Right ventricle myocardium inferior (tissue), 1 donor: Measurements from ENCODE around the gene ZNF98. TPM values are rescaled to one million over a fixed set of nuclear protein-coding genes. Genes with fewer than 3 reads are reported as not detected.

Experiments used
- ATAC-seq: fragments of 200-7000 bp; cut with Tn5 transposase; one replicate; pipeline ENCODE4 v1.9.1; 2020; ENCODE audit warnings: mild to moderate bottlenecking, moderate library complexity
- DNase-seq: peaks from one replicate; pipeline ENCODE4 v3.0.0; 2021; ENCODE audit errors: missing footprints
- intact Hi-C: fragments of 100-400 bp; cut with DNase I; formaldehyde crosslinking; loops from one replicate; pipeline ENCODE4 v1.11.0; 2022
- long read RNA-seq: library from polyadenylated mRNA; unstranded; transcript quantifications from one replicate; pipeline ENCODE4 v2.0.0, GENCODE V29; 2021
- total RNA-seq: library from RNA; stranded (reverse); fragmentation: NEBNext Ultra II Directional; extraction: Animal tissue kit (Norgen Biotek cat#: 25700); gene quantifications from one replicate; pipeline ENCODE4 v1.2.1, GENCODE V29; 2021
- donor health status: DM: no; HTN: yes; CAD: no; lungs with severe emphysema.

Gene ZNF98
- total RNA-seq, result not detected
- long read RNA-seq, result 0 reads

DNA sequence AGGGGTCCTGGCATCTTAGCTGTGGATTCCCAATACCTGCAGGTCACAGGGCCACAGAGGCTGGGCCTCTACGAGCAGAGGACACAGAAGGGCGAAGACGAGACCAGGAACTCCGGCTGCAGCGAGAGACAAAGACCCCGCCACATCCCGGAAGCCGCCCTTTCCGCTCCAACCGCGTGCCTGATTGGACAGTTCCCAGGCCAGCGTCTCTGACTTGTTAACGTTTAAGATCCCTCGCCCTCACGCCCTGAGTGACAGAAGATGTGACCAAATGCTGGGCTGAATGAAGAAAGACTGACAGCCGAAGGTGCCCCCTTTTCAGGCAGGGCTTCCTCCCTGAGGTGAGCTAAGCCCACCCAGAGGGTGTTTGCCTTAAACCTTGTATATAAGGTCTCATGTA lies at the start of gene ZNF98:
Gene ZNF98, minus strand, starts transcription at position 136 of the 400 bp plus-strand sequence. Its CDS starts 122 bp downstream, at position 14.
- no peak for DNase-seq
- ATAC-seq, result peak; percentile 44
- intact Hi-C loops, result no loop called here

GRCh38 chr19:22446605-22447004 lies 24.5 kb upstream of the ZNF98 start:
- intact Hi-C loops, result no loop called here
- no peak for DNase-seq
- no peak for ATAC-seq

GRCh38 chr19:22438011-22438410 lies 15.9 kb upstream of the ZNF98 start:
- intact Hi-C loops, result no loop called here
- ATAC-seq (no peak), DNase-seq (no peak)

DNA sequence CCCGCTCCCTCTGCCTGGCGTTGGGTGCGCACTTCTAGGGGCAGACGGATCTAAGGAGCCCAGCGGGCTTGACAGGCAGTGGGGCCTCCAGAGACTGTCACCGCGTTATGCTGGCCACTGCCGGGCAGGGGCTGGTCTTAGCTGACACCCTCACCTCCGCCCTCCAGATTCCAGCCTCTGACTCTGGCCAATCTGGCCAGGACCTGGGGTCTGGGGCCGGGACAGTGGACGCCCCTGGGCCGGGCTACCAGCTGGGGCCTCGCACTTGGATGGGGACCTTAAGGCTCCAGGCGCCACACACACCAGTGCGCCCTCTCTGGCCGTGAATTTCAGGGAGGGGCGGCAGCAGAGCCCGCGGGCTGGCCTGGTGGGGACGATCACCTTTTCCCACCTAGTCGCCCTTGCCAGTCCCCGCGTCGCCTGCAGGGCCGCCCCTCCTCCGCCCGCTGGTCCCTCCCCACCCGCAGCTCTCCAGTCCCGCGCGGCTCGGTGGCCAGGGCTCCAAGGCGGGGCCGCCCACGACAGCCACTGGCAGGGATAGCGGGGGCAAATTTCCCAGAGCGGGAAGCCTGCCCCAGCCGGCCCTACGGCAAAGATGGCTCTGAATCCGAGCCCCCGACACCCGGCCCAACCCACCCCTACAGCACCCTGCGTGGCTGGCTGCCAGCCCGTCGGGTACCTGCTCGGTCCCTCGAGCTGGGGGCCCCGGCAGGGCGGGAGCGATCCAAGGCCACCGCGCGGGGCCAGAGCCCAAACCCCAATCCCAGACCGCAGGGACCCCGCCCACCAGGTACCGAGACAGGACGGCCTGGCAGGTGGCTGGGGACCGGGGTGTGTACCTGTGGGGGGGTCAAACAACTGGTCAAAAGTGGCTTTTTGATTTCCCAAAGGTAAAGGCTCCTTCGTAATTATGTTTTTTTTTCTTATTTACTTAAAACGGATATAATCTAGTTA lies 6.1 kb upstream of the ZNF98 start:
- intact Hi-C loops, result no loop called here
- DNase-seq, result no peak
- no peak for ATAC-seq

- DNase-seq (no peak), ATAC-seq (no peak)
- intact Hi-C loops, result no loop called here
Measured at GRCh38 chr19:22427547-22427946, 5.4 kb upstream of the ZNF98 start.

GRCh38 chr19:22426901-22427300 lies 4.8 kb upstream of the ZNF98 start:
- intact Hi-C loops, result no loop called here
- ATAC-seq (no peak), DNase-seq (no peak)

DNA sequence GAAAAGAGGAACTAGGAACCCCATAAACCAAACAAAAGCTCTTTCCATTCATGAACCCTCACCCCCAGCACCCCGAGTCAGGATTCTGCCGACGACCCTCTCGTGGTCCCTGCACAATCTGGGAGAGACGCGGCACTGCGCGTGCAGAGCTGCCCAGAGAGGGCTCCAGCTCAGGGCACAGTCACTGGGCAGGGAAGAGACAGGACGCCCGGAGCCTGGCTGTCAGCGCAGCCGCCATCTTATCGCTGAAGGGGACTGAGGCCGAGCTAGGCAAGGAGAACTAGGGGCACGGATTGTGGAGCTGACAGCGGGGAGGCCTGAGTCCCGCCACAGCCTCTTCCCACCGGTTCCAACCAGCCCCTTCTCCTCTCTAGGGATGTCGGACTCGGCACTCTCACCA lies 349 bp downstream of the ZNF98 start:
- DNase-seq, result no peak
- no peak for ATAC-seq

GRCh38 chr19:22354665-22355064 lies 67.5 kb downstream of the ZNF98 start:
- ATAC-seq (no peak), DNase-seq (no peak)
- intact Hi-C loops, result no loop called here

More for the DNA sequence above, 349 bp downstream of the ZNF98 start:
- intact Hi-C loops, result no loop called here

Other genes starting within 250 kb of the ZNF98 start
- gene ZNF676, start 225.4 kb downstream of the ZNF98 start, total RNA-seq, result 1.0 TPM
- gene ZNF729, start 135.9 kb downstream of the ZNF98 start, total RNA-seq, result not detected
- 0.16 TPM for gene ZNF492, start 212.0 kb upstream of the ZNF98 start, total RNA-seq